Prostate gland (tissue), 2 donors: ENCODE results near the gene SMO. TPM values are rescaled to one million over a fixed set of nuclear protein-coding genes. Genes with fewer than 3 reads are reported as not detected.

Experiments
- DNase-seq: peaks from one replicate; pipeline ENCODE4 v3.0.0-alpha.2; 2019; ENCODE audit warnings: low spot score
- H3K27ac ChIP-seq, 2 donors: fragments of 200-600 bp; sonication (generic); 2 replicates each; pipeline ENCODE4 v1.5.1; 2017 to 2019
- H3K27me3 ChIP-seq: fragments of 200-600 bp; sonication (generic); replicated peaks from 2 replicates; pipeline ENCODE4 v1.5.1; 2019; ENCODE audit not compliant: insufficient read depth
- H3K36me3 ChIP-seq, 2 donors: fragments of 200-600 bp; sonication (generic); 1 replicate in 1 of 2; 2 replicates in 1 of 2; pipeline versions ENCODE4 v1.5.1 to v1.8.1; 2017 to 2019
- H3K4me1 ChIP-seq: fragments of 200-600 bp; sonication (generic); replicated peaks from 2 replicates; pipeline ENCODE4 v1.5.1; 2019
- H3K4me3 ChIP-seq, 2 donors: fragments of 200-600 bp; sonication (generic); 2 replicates each; pipeline ENCODE4 v1.5.1; 2017 to 2019
- H3K9me3 ChIP-seq: fragments of 200-600 bp; sonication (generic); 2 replicates; pipeline ENCODE4 v1.5.1; 2017
- CTCF ChIP-seq, 4 experiments: fragments of 200-600 bp in 2 of 4; fragments of 450-650 bp in 2 of 4; sonication (generic) in 2 of 4; IDR thresholded peaks; 1 replicate in 3 of 4; 2 replicates in 1 of 4; pipeline ENCODE4 v1.5.1; 2016 to 2019; ENCODE audit warnings: antibody characterized with exemption in 4 of 4, mild to moderate bottlenecking in 2 of 4, moderate library complexity in 2 of 4
- POLR2A ChIP-seq: fragments of 450-650 bp; IDR thresholded peaks from one replicate; pipeline ENCODE4 v1.6.1; 2016; ENCODE audit warnings: antibody characterized with exemption, mild to moderate bottlenecking
- POLR2AphosphoS5 ChIP-seq: sonication (generic); formaldehyde crosslinking; IDR thresholded peaks from one replicate; pipeline ENCODE4 v1.6.1; 2017; ENCODE audit warnings: antibody characterized with exemption
- WGBS: methylation state at CpG from one replicate; pipeline ENCODE4 v1.1.5; 2018; 5-methylcytosine and 5-hydroxymethylcytosine counted together
- intact Hi-C: fragments of 100-400 bp; cut with DNase I; formaldehyde crosslinking; loops from one replicate; pipeline ENCODE4 v1.14.2; 2022
- total RNA-seq, 2 donors: library from RNA; depleted of rRNA; stranded (reverse); fragments of >200 nt; gene quantifications; one replicate each; pipeline ENCODE4 v1.1.0, GENCODE V29; 2016

SMO gene
- total RNA-seq, 2 donors from 2014 or later: 23.2 to 32.9 TPM

- intact Hi-C loops: no loop called here
Observed at GRCh38 chr7:129225206-129225930, 36.9 kb downstream of the SMO start.

GRCh38 chr7:129225931-129226572 lies 37.6 kb downstream of the SMO start:
- DNase-seq: no peak
- peak overlapping the region; percentile 93 to 96 for H3K27ac ChIP-seq
- peaks cover 7% of the 10 kb centered on the region for H3K4me1 ChIP-seq
- H3K27me3 ChIP-seq: no peaks in the 10 kb centered on the region
- intact Hi-C loops: no loop called here
- TF ChIP-seq POLR2A (no peak), POLR2AphosphoS5 (no peak), CTCF (IDR thresholded peaks at IDR 0.05) (no peak)
- no peaks in the 10 kb centered on the region for H3K9me3 ChIP-seq
- no peaks in the 10 kb centered on the region for H3K36me3 ChIP-seq
- H3K4me3 ChIP-seq: peak overlapping the region; percentile 81 to 98
- 15% methylated on average over 11 of the region's 11 CpGs for WGBS

More at GRCh38 chr7:129225206-129225930, 36.9 kb downstream of the SMO start:
- peak overlapping the region; percentile 93 to 96 for H3K27ac ChIP-seq
- H3K27me3 ChIP-seq: no peaks in the 10 kb centered on the region
- DNase-seq: peak; percentile 35
- WGBS: 0% methylated on average over 31 of the region's 60 CpGs
- H3K4me1 ChIP-seq: peaks cover 7% of the 10 kb centered on the region
- H3K4me3 ChIP-seq: peak overlapping the region; percentile 81 to 98
- TF ChIP-seq POLR2A (no peak), CTCF (IDR thresholded peaks at IDR 0.05) (peak in 1 of 4 experiments; percentile 15), POLR2AphosphoS5 (peak; percentile 7)
- H3K9me3 ChIP-seq: no peaks in the 10 kb centered on the region
- H3K36me3 ChIP-seq: no peaks in the 10 kb centered on the region

GRCh38 chr7:129227646-129228578 lies 39.5 kb downstream of the SMO start:
- DNase-seq: no peak
- Histone ChIP-seq H3K36me3 (no peaks in the 10 kb centered on the region), H3K4me1 (peaks cover 7% of the 10 kb centered on the region), H3K9me3 (no peaks in the 10 kb centered on the region), H3K27me3 (no peaks in the 10 kb centered on the region), H3K27ac (peak overlapping the region in 1 of 2 donors; percentile 11), H3K4me3 (no peak overlapping the region)
- intact Hi-C loops: no loop called here
- 37% methylated on average over 4 of the region's 4 CpGs for WGBS
- TF ChIP-seq POLR2AphosphoS5 (no peak), CTCF (IDR thresholded peaks at IDR 0.05) (no peak), POLR2A (no peak)

- Histone ChIP-seq H3K4me3 (no peak overlapping the region), H3K4me1 (peaks cover 7% of the 10 kb centered on the region), H3K9me3 (no peaks in the 10 kb centered on the region), H3K27me3 (no peaks in the 10 kb centered on the region), H3K27ac (peak overlapping the region in 1 of 2 donors; percentile 11), H3K36me3 (no peaks in the 10 kb centered on the region)
- TF ChIP-seq CTCF (IDR thresholded peaks at IDR 0.05) (no peak), POLR2AphosphoS5 (no peak), POLR2A (no peak)
- WGBS: 39% methylated on average over 2 of the region's 2 CpGs
- intact Hi-C loops: no loop called here
- DNase-seq: no peak
Observed at GRCh38 chr7:129228633-129229032, 40.2 kb downstream of the SMO start.
